HuH-7.5 (cell line): ENCODE measurements around the gene XIRP2.
A peak's percentile ranks its signal among the peaks of the same experiment; 100 is the strongest.
"Not testable (repeated sequence)": the region's sequence is repeated elsewhere in the genome, so short reads cannot be mapped to it uniquely, and the experiment has no call there.

ENCODE experiments used
- DNase-seq: peaks from one replicate; pipeline ENCODE4 v3.0.0; 2011; ENCODE audit warnings: low spot score

Gene XIRP2

DNA sequence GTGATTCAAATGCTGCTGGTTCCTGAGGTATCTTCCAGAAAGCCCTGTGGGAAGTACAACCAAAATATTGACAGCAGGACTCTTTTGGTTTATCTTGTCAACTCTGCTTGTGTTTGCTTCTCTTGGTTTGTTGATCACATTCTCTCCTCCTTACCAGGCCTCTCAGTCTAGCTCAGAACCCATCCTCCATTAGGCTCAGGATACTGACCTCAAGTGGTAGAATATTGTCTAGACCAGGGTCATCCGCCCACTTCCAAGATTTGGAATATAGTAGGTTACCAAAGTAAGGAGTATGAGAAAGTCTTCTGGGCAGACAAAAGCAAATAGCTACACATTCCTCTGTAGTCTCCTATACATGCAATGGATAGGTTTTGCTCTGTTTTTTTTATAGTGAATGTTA lies 56.6 kb downstream of the XIRP2 start:
- no peak for DNase-seq

DNA sequence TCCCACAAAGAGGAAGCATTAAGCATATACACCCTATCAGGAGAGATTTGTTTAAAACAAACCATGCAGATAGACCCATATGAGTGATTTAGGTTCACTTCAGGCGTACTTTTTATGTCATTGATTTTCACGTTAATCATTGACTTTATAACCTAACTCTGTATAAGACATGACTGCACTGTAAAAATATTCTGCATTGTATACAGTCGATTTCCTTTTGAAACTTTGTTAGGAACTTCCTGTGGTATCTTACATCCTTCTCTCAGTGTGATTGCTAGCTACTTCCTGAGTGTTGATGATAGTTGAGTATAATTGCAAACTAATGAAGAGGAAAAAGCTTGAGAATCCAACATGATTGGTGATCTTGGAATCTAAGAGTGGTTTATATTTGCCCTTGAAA lies 69.4 kb downstream of the XIRP2 start:
- peak; percentile 25 for DNase-seq

DNA sequence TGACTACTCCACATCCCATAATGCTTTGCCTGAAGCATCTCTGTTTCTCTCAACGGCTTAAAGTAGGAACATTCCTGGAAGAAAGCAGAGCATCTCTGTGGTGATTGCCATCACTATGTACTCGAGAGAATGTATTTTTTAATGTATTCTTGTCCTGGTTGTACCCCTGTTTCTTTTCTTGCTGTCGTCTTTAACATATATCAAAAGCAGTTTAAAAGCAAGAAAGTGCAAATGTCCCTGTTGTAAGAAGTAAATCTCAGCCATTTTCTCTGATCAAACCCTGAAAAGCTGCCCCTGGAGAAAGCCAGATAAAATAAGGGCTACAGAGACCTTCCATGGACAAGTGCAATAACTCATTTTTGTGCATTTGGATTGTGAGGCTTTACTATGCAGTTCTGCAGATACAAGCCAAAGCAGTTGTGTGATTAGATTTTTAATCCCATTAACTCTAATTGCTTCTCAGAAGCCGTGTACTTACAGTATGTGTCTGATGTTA lies 70.8 kb downstream of the XIRP2 start:
- DNase-seq: no peak

- no peak for DNase-seq
These were observed 71.3 kb downstream of the XIRP2 start for GRCh38 chr2:166959556-166959955.

DNA sequence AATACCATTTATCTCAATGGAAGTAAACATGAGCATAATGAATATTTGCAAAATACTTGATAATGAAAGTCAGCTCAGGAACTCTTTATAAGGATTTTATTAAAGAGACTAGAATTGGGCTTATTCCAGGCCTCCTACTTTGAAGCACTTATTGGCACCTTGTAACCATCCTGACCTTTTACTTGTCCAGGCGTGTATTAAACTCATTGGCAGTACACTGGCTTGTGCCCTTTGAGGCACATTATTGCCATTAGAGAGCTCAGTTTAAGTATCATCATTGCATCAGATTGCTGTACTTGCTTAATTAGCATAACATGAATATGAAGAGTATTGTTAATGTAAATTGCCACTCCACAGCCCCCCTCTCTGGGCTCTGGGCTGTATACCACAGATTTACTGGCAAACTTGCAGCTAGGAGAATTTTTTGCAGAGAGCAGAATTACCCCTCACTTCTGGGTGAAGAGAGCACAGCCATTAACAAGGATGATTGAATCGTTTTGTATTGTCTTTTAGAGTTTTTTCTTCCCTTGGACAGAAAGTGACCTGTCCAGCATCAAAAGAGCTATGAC lies 72.5 kb downstream of the XIRP2 start:
- no peak for DNase-seq

DNA sequence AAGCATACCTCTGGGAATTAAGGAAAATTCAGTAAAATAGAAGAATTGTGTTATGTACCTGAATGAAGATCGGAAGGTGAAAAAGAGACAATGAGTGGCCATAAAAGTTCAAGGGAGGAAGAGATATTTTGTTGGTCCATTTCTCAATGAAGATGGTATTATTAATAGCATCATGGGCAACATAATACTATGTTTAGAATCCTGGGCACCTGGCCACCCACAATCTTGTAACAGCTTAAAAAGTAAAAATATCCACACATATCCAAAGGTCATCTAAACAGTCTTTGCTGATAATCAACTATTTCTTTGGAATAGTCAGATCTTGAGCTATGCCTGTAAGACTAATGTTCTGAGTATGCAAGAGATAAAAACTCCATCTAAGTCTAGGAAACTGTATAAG lies 73.7 kb downstream of the XIRP2 start:
- DNase-seq: no peak

DNA sequence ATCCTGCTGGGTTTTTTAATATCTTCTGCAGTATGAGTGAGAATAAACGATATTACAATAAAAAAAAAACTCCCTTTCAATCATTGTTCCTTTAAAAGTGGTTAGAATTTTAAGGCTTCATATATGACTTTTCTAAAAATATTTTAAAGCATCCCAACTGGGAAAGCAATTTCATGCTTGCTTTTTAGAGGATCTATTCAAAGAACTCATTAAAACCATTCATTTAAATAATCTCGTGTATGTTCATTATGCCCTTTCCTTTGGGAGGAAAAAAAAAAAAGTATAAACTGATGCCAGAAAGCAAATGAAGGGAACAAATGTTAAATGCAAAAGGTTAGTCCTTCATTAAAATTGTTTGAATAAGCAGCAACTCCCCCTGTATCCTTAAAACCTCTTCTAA lies 81.2 kb downstream of the XIRP2 start:
- no peak for DNase-seq

DNA sequence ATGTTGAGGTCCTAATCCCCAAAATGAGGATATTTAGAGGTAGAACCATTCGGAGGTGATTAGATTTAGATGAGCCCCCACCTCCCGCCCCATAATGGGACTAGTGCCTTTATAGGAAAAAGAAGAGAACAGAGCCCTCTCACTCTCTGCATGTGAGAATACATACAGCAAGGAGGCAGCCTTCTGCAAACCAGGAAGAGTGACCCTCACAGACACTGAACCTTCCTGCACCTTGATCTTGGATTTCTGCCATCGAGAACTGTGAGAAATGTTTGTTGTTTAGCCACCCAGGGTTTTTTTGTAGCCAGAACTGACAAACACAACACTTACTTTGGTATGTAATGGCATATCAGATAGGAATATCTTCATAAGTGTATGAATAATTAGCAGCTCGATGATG lies 83.7 kb downstream of the XIRP2 start:
- DNase-seq: no peak

GRCh38 chr2:166972418-166972817 lies 84.1 kb downstream of the XIRP2 start:
- DNase-seq: no peak

DNA sequence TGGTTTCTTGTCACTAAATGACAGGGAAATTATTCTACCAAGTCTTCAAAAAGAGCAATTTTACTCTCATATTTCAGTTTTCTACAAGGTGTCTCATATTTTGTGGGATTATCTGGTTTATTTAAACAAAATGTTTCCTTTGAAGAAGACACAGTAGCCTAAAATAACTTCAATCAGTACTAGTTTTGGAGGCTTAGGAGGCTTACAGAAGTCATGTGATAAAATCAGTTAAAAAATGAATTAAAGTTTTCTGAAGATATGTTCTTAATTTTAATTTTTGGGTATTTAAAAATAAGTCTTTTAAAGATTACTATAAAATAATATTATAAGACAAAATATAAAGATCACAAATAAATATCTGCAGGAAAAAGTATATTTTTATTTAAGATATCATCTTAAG lies 95.9 kb downstream of the XIRP2 start:
- DNase-seq: no peak

DNA sequence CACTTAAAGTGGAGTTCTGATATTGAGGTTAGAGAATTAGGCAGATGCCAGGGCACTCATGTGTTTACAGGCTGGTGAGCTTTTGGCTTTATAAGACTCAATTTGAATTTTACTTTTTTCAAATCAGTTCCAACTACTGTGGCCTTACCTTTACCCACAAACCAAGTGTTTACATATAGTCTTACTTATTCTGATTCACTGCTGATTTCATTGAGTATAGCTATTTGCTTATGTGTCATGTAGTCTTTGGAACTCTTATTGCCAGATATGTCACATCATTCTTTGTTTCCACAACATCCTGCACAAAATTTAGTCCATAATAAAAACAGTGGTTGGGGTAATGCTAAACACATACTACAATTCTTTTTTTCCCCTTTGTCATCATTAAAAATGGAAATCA lies 96.5 kb downstream of the XIRP2 start:
- DNase-seq: no peak

DNA sequence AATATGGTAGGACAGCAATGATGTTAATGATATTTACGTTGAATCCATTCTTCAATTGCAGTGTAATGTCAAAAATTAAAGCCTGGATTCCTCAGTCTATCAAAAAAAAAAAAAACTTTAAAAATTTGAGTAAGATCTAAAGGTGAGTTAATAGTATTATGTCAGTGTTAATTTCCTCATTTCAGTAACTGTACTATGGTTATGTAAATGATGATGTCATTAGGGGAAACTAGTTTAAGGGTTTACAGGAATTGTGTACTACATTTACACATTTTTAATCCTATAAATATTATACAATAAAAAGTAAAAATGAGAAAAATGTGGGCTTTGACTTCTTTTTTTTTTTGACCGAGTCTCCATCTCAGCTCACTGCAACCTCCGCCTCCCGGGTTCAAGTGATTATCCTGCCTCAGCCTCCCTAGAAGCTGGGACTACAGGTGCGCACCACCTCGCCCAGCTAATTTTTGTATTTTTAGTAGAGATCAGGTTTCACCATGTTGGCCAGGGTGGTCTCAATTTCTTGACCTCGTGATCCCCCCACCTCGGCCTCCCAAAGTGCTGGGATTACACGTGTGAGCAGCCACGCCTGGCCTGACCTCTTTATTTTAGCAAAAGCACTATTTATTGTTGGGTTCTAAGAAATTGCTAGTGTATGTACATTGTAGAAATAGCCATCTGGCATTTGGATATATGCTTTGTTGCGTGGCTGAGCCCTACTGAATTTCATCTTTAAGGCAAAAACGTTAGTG lies 106.5 kb downstream of the XIRP2 start:
- no peak for DNase-seq

- DNase-seq: no peak
These were observed 108.2 kb downstream of the XIRP2 start for GRCh38 chr2:166996465-166996864.

DNA sequence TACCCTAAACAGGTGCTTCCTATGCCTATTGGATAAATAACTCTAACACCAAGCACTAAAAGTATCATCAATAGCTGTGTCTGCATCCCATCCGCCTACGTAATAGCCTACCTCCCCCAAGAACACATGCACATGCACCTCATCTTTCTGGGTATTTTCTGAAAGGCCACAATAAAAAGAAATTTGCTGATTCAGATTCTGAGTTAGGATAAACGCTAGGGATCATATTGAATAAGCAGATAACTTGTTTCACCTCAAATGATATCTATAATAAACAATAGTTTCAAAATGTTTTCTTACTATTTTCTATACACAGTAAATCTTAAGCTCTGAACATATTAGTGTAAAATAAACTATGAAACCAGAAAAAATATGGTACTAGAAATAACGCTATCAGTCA lies 112.9 kb downstream of the XIRP2 start:
- no peak for DNase-seq

DNA sequence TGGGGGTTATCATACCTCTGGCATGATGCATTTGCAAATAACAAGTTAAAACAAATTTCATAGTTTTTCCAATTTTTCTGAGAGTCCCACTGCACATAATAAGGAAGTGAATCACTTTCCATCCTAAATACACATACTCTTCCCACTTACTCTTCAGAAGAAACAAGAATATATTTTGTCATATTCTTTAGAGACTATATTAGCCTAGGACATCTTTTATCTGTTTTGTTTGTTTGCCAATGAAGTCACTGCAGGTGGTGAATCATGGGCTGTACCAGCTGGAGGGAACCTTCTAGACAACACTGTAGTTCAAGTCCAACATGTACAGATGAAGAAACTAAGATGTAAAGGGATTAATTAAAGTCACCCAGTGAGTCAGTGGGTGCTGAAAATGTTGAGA lies 116.8 kb downstream of the XIRP2 start:
- no peak for DNase-seq

DNA sequence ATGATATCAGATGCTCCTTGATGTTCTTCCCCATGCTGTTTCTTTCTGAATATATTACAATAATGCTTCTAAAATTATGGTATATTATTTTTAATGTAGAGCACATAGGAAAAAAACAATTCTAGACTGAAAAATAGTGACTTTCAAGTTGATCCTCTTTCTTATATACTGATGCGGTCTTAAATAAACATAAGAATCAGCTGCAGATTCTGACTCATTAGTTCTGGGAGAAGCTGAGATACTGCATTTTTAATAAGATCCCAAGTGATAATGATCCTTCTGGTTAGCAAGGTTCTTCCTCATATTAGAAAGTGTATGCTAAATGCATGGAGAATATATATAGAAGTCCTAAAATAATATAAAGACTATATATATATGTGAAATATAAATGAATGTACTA lies 124.9 kb downstream of the XIRP2 start:
- DNase-seq: no peak

DNA sequence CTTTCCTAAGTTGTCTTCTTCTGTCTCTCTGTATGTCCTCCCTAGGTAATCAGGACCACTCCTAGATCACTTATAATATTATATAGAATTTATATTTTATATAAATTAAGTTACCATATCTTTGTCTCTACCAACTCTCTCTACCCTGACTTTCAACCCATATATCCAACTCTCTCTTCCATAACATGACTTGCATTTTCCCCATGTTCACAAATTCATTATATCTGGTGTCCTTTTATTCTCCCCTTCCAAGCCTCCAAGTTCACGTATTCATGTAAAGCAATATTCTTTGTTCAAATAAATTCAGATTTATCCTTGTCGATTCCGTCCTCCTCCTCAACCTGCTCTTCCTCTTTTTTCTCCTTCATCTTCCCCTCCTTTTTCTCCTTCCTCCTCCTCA lies 127.5 kb downstream of the XIRP2 start:
- DNase-seq: no peak

- DNase-seq: no peak
These were observed 128.7 kb downstream of the XIRP2 start for GRCh38 chr2:167017021-167017420.

- no peak for DNase-seq
These were observed 130.3 kb downstream of the XIRP2 start for GRCh38 chr2:167018590-167018989.

DNA sequence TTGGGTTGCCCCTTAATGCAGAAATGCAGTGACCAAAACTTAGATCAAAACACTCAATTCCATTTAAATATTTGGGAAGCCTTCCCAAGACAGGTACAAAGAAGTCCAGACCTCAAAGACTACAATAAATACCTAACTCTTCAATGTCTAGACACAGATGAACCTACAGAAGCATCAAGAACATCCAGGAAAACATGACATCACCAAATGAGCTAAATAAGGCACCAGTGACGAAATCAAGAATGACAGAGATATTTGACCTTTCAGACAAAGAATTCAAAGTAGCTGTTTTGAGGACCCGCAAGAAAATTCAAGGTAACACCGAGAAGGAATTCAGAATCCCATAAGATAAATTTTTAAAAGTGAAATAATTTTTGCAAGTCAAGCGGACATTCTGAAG lies 140.2 kb downstream of the XIRP2 start:
- no peak for DNase-seq

DNA sequence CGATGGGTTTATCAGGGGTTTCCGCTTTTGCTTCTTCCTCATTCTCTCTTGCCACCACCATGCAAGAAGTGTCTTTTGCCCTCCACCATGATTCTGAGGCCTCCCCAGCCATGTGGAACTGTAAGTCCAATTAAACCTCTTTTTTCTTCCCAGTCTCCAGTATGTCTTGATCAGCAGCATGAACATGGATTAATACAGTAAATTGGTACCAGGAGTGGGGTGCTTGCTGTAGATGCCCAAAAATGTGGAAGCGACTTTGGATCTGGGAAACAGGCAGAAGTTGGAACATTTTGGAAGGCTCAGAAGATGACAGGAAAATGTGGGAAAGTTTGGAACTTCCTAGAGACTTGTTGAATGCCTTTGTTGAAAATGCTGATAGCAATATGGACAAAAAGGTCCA lies 146.7 kb downstream of the XIRP2 start:
- not testable (repeated sequence) for DNase-seq

- DNase-seq: no peak
These were observed 160.5 kb downstream of the XIRP2 start for GRCh38 chr2:167048829-167049228.

DNA sequence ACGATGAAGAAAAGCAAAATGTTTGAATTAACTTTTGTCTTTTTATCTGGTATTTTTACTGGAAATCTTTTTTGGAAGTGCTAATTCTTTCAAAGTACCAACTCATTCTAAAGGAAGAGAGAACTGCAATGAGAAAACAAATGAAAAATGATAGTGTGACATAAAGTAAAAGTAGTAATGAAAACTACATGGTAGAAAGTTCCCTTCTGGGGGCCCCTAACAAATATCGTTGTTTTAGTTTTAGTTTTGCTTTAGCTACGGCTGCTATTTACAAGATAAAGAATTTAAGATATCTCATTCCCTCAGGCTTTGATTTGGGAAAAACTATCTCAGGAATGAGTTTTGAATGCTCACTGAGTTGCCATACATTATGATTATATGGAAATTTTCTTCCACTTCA lies 161.4 kb downstream of the XIRP2 start:
- no peak for DNase-seq

DNA sequence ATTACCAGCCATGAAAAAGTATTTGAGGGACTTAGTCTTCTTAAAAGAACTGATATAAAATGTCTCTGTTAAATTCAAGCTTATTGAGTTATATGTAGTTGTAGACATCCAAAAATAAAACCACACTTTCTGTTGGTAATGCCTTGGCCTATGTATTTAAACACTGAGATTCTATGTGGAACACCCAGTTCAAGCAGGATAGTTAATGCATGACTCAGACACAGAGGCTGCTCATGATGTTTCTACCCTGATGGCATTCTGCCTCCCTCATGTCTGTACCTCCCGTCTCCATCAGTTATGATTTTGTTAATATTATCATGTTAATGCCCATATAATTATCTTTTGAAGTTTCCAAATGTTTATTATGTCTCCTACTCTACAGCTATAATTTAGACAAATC lies 164.5 kb downstream of the XIRP2 start:
- no peak for DNase-seq
